Stomach (tissue), 4 donors: ENCODE results near the gene ZCCHC14.

ENCODE experiments used
- EP300 ChIP-seq: sonication (generic); formaldehyde crosslinking; IDR thresholded peaks from one replicate; pipeline ENCODE4 v1.6.1; 2017; ENCODE audit warnings: antibody characterized with exemption
- TF ChIP-seq, protein P1 (sequence below), 7 experiments: fragments of 450-650 bp in 4 of 7; fragments of 200-600 bp in 3 of 7; sonication (generic) in 3 of 7; IDR thresholded peaks; one replicate each; pipeline ENCODE4 v1.5.1; 2016 to 2019; ENCODE audit warnings: antibody characterized with exemption in 7 of 7, control low read depth in 2 of 7, mild to moderate bottlenecking in 1 of 7

DNA sequence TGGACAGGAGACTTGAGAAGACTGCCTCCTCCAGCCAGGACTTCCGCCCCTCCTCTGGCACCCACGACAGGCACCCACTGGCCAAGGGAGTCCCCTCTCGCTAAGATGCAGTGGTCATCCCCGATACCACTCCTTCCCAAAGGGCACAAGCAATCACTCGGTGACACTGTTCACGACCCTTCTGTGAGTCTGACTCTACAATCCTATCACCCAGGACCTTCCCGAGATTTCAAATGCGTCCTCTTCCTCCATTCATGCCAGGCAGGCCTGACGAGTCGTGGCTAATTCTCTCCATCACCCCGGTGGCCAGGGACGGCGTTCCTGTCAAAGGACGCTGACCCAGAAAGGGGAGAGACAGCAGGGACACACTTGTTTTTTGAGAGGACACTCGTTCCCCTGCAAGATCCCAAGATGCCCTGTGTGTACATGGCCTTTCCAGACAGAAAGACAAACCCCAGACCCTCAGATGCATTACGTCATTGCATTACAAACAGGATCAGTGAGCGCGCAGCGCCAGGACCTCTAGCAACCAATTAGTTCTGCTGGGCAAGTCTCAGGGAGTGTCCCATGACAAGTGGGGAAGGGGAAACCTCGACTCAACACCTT lies 121.5 kb downstream of the ZCCHC14 start:
- TF ChIP-seq, protein P1, sequence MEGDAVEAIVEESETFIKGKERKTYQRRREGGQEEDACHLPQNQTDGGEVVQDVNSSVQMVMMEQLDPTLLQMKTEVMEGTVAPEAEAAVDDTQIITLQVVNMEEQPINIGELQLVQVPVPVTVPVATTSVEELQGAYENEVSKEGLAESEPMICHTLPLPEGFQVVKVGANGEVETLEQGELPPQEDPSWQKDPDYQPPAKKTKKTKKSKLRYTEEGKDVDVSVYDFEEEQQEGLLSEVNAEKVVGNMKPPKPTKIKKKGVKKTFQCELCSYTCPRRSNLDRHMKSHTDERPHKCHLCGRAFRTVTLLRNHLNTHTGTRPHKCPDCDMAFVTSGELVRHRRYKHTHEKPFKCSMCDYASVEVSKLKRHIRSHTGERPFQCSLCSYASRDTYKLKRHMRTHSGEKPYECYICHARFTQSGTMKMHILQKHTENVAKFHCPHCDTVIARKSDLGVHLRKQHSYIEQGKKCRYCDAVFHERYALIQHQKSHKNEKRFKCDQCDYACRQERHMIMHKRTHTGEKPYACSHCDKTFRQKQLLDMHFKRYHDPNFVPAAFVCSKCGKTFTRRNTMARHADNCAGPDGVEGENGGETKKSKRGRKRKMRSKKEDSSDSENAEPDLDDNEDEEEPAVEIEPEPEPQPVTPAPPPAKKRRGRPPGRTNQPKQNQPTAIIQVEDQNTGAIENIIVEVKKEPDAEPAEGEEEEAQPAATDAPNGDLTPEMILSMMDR (IDR thresholded peaks at IDR 0.05) = no peak
- TF ChIP-seq EP300 = no peak
